ENCODE results near the gene RAPGEF4. TPM values are rescaled to one million over a fixed set of nuclear protein-coding genes. Genes with fewer than 3 reads are reported as not detected.

Gene RAPGEF4
- total RNA-seq, 1 donor from 2014 or later = 18.6 TPM

- DNase-seq (ENCODE audit: low spot score) = no peak
These were observed 87.7 kb downstream of the RAPGEF4 start for GRCh38 chr2:172823261-172823850.

GRCh38 chr2:172826522-172826921, 90.9 kb downstream of the RAPGEF4 start:
- no peak for DNase-seq (ENCODE audit: low spot score)

- no peak for DNase-seq (ENCODE audit: low spot score)
These were observed 93.6 kb downstream of the RAPGEF4 start for GRCh38 chr2:172829229-172829628.

GRCh38 chr2:172830482-172830881, 94.8 kb downstream of the RAPGEF4 start:
- DNase-seq (ENCODE audit: low spot score) = no peak

GRCh38 chr2:172833898-172834297, 98.3 kb downstream of the RAPGEF4 start:
- DNase-seq (ENCODE audit: low spot score) = no peak

GRCh38 chr2:172834881-172835280, 99.2 kb downstream of the RAPGEF4 start:
- no peak for DNase-seq (ENCODE audit: low spot score)

- no peak for DNase-seq (ENCODE audit: low spot score)
These were observed 100.7 kb downstream of the RAPGEF4 start for GRCh38 chr2:172836347-172836821.

GRCh38 chr2:172836827-172837226, 101.2 kb downstream of the RAPGEF4 start:
- no peak for DNase-seq (ENCODE audit: low spot score)

GRCh38 chr2:172839446-172839845, 103.8 kb downstream of the RAPGEF4 start:
- no peak for DNase-seq (ENCODE audit: low spot score)

GRCh38 chr2:172842511-172843265, 107.0 kb downstream of the RAPGEF4 start:
- DNase-seq (ENCODE audit: low spot score) = no peak

GRCh38 chr2:172843266-172843582, 107.6 kb downstream of the RAPGEF4 start:
- DNase-seq (ENCODE audit: low spot score) = no peak

- no peak for DNase-seq (ENCODE audit: low spot score)
These were observed 108.5 kb downstream of the RAPGEF4 start for GRCh38 chr2:172843902-172844715.

- no peak for DNase-seq (ENCODE audit: low spot score)
These were observed 109.5 kb downstream of the RAPGEF4 start for GRCh38 chr2:172845028-172845630.

GRCh38 chr2:172846551-172846950, 110.9 kb downstream of the RAPGEF4 start:
- no peak for DNase-seq (ENCODE audit: low spot score)

- DNase-seq (ENCODE audit: low spot score) = no peak
These were observed 111.5 kb downstream of the RAPGEF4 start for GRCh38 chr2:172847188-172847587.

GRCh38 chr2:172848519-172848918, 112.9 kb downstream of the RAPGEF4 start:
- DNase-seq (ENCODE audit: low spot score) = no peak

- no peak for DNase-seq (ENCODE audit: low spot score)
These were observed 114.0 kb downstream of the RAPGEF4 start for GRCh38 chr2:172849519-172850217.

GRCh38 chr2:172855588-172855987, 119.9 kb downstream of the RAPGEF4 start:
- no peak for DNase-seq (ENCODE audit: low spot score)

- no peak for DNase-seq (ENCODE audit: low spot score)
These were observed 121.0 kb downstream of the RAPGEF4 start for GRCh38 chr2:172856606-172857005.

- DNase-seq (ENCODE audit: low spot score) = no peak
These were observed 122.8 kb downstream of the RAPGEF4 start for GRCh38 chr2:172858473-172858745.

- DNase-seq (ENCODE audit: low spot score) = no peak
These were observed 124.1 kb downstream of the RAPGEF4 start for GRCh38 chr2:172859581-172860335.
